GM12892 (cell line): ENCODE results near the gene LAMP1.

Experiments
- POLR2A ChIP-seq: IDR thresholded peaks from 2 replicates; pipeline ENCODE4 v1.6.1; 2011; ENCODE audit warnings: low read depth, low read length, control low read depth
- POLR2AphosphoS5 ChIP-seq: IDR thresholded peaks from 2 replicates; pipeline ENCODE4 v1.6.1; 2011; ENCODE audit warnings: low read depth, low read length, control low read depth

GRCh38 chr13:113338451-113338850 lies 41.4 kb downstream of the LAMP1 start:
- TF ChIP-seq POLR2AphosphoS5 (no peak), POLR2A (no peak)
